Measurements from ENCODE around the gene PHF12. TPM values are rescaled to one million over a fixed set of nuclear protein-coding genes. Genes with fewer than 3 reads are reported as not detected.
A peak's percentile ranks its signal among the peaks of the same experiment; 100 is the strongest.

PHF12 gene
- total and polyA plus RNA-seq, 2 of the 13 experiments (the other 11 are each of a cell fraction or from before 2014, with no cell fraction given), result 9.8 to 17.1 TPM

GRCh38 chr17:28902819-28903545 lies 48.3 kb downstream of the PHF12 start, which contains the start of gene DHRS13 (continued):
- TF ChIP-seq DZIP1 (CRISPR knock-in tag; IDR thresholded peaks at IDR 0.05) (no peak), ZMYM3 (CRISPR knock-in tag; IDR thresholded peaks at IDR 0.05) (0 out of 2 replicates have a peak, but pooled peaks have one; percentile 26)

- intact Hi-C loops (cut with micrococcal nuclease; ENCODE audit: unreplicated experiment) (loop anchor here (2.0 kb wide), 1 partner anchor 15 kb away; no protein-coding TSS in a partner anchor), in situ Hi-C loops (cut with HindIII; ENCODE audit: extremely low pct_ligation_motif_present, low pct_unique_long_range_greater_than_20kb) (no loop called here)
- ChIA-PET POLR2A (interaction anchor here (0.9 to 2.3 kb wide), 11 partner anchors 10 to 183 kb away, joined by 3 to 7 read pairs (median 5); partner anchors contain the start of genes FAM222B, PHF12 and RPL23A), CTCF (ENCODE audit: low intra/inter-chr PET ratio, low total read pairs) (interaction anchor here (0.6 to 3.6 kb wide), 7 partner anchors 14 to 175 kb away, joined by 3 to 36 read pairs (median 4); partner anchors contain the start of gene ERAL1)
- no peaks in the 10 kb centered on the region for H4K20me1 ChIP-seq (ENCODE audit: insufficient read depth, low read length)
- peak overlapping the region; percentile 43 for H2AFZ ChIP-seq (ENCODE audit: low read length)
- H3K4me2 ChIP-seq (ENCODE audit: low read depth, low read length), result peak overlapping the region; percentile 95
- no peaks in the 10 kb centered on the region for H3K9me3 ChIP-seq (ENCODE audit: low read length)
- H3K4me3 ChIP-seq (replicated peaks in 1 of 3; ENCODE audit: insufficient read depth in 1 of 3, low read depth in 2 of 3, low read length in 3 of 3), result peak overlapping the region; percentile 63 to 89 (median 85)
- peak overlapping the region; percentile 81 for H3K9ac ChIP-seq (ENCODE audit: insufficient read depth, low read depth, low read length)
- DNase-seq (ENCODE audit: low spot score), result no peak
- H3K27me3 ChIP-seq (ENCODE audit: control insufficient read depth in 1 of 2, insufficient read depth in 2 of 2, low read length in 2 of 2), result no peaks in the 10 kb centered on the region; a peak in 1 of 5 replicates
- peaks cover 7% of the 10 kb centered on the region for H3K79me2 ChIP-seq (ENCODE audit: insufficient read depth, low read length)
- BruUV-seq (replicated peaks), result TSS peak; percentile 21
- peak overlapping the region; percentile 73 for H3K27ac ChIP-seq (ENCODE audit: extremely low read length, insufficient read depth, low read length)
- ATAC-seq, result peak; percentile 61
- peaks cover 32% of the 10 kb centered on the region for H3K4me1 ChIP-seq (ENCODE audit: insufficient read depth, low read length)
- no peak for FAIRE-seq
- 2% methylated on average over 32 of the region's 62 CpGs for WGBS (ENCODE audit: low lambda C conversion rate)
- peaks cover 4 to 20% of the 10 kb centered on the region in 2 experiments; a peak in 3 of 5 replicates for H3K36me3 ChIP-seq (replicated peaks in 1 of 2; ENCODE audit: control insufficient read depth in 1 of 2, insufficient read depth in 2 of 2, low read length in 2 of 2)
- TF ChIP-seq E2F5 (CRISPR knock-in tag; conservative IDR thresholded peaks at IDR 0.05), result 0 out of 2 replicates have a peak, but pooled peaks have one; percentile 16
- no peak for TF ChIP-seq ZNF318 (CRISPR knock-in tag; IDR thresholded peaks at IDR 0.05)
- no peak for TF ChIP-seq ZBTB21 (CRISPR knock-in tag; IDR thresholded peaks at IDR 0.05)
- TF ChIP-seq ZSCAN29 (CRISPR knock-in tag; conservative IDR thresholded peaks at IDR 0.05), result no peak
Measured at GRCh38 chr17:28901866-28902818, 49.2 kb downstream of the PHF12 start.
